Type B pancreatic cell (in vitro differentiated cells): ENCODE results near the gene ZNF500. TPM values are rescaled to one million over a fixed set of nuclear protein-coding genes. Genes with fewer than 3 reads are reported as not detected.

Source experiments
- DNase-seq: peaks from one replicate; pipeline ENCODE4 v3.0.0; 2021; ENCODE audit warnings: mixed read lengths; ENCODE audit not compliant: unreplicated experiment; ENCODE audit errors: extremely low spot score
- H3K27ac Mint-ChIP-seq: 2 replicates; pipeline ENCODE4 v1.8.0; 2021; ENCODE audit warnings: mild to moderate bottlenecking, mixed read lengths
- H3K27me3 Mint-ChIP-seq: 2 replicates; pipeline ENCODE4 v1.8.0; 2021; ENCODE audit warnings: mixed read lengths
- H3K36me3 Mint-ChIP-seq: 2 replicates; pipeline ENCODE4 v1.8.0; 2021; ENCODE audit warnings: mixed read lengths
- H3K4me1 Mint-ChIP-seq: one replicate; pipeline ENCODE4 v1.8.0; 2021; ENCODE audit warnings: mixed read lengths; ENCODE audit not compliant: unreplicated experiment
- H3K4me3 Mint-ChIP-seq: 2 replicates; pipeline ENCODE4 v1.8.0; 2021; ENCODE audit warnings: mild to moderate bottlenecking, mixed read lengths
- H3K9me3 Mint-ChIP-seq: 2 replicates; pipeline ENCODE4 v1.8.0; 2021; ENCODE audit warnings: mixed read lengths
- CTCF ChIP-seq: fragments of 200-600 bp; sonication (generic); conservative IDR thresholded peaks from 2 replicates; pipeline ENCODE4 v1.5.0; 2021; ENCODE audit warnings: antibody characterized with exemption, mild to moderate bottlenecking
- total RNA-seq: library from RNA; stranded (reverse); gene quantifications from 2 replicates; pipeline ENCODE4 v1.2.1, GENCODE V29; 2021; ENCODE audit warnings: low replicate concordance

The ZNF500 gene
- total RNA-seq, 1 donor from 2014 or later, result 21.0 TPM

- no peak for TF ChIP-seq CTCF
- H3K27ac Mint-ChIP-seq, result no peak overlapping the region
- no peak for DNase-seq
- no peaks in the 10 kb centered on the region for H3K9me3 Mint-ChIP-seq
- no peaks in the 10 kb centered on the region for H3K27me3 Mint-ChIP-seq
- peaks cover 17% of the 10 kb centered on the region for H3K36me3 Mint-ChIP-seq
- H3K4me1 Mint-ChIP-seq, result no peaks in the 10 kb centered on the region
- H3K4me3 Mint-ChIP-seq, result no peak overlapping the region
Measured at GRCh38 chr16:4811242-4811641, 44.3 kb upstream of the ZNF500 start.

GRCh38 chr16:4806280-4806679, 39.3 kb upstream of the ZNF500 start:
- no peak overlapping the region for H3K27ac Mint-ChIP-seq
- H3K4me3 Mint-ChIP-seq, result no peak overlapping the region
- no peak for TF ChIP-seq CTCF
- H3K27me3 Mint-ChIP-seq, result no peaks in the 10 kb centered on the region
- peaks cover 12% of the 10 kb centered on the region for H3K4me1 Mint-ChIP-seq
- DNase-seq, result no peak
- no peaks in the 10 kb centered on the region for H3K9me3 Mint-ChIP-seq
- H3K36me3 Mint-ChIP-seq, result peaks cover 7% of the 10 kb centered on the region

- H3K27me3 Mint-ChIP-seq, result no peaks in the 10 kb centered on the region
- no peak overlapping the region for H3K4me3 Mint-ChIP-seq
- no peaks in the 10 kb centered on the region for H3K9me3 Mint-ChIP-seq
- H3K36me3 Mint-ChIP-seq, result peaks cover 7% of the 10 kb centered on the region
- peaks cover 17% of the 10 kb centered on the region for H3K4me1 Mint-ChIP-seq
- TF ChIP-seq CTCF, result no peak
- DNase-seq, result no peak
- no peak overlapping the region for H3K27ac Mint-ChIP-seq
Measured at GRCh38 chr16:4805231-4805630, 38.3 kb upstream of the ZNF500 start.

- no peak for DNase-seq
- H3K27me3 Mint-ChIP-seq, result no peaks in the 10 kb centered on the region
- peak overlapping the region; percentile 86 for H3K27ac Mint-ChIP-seq
- H3K36me3 Mint-ChIP-seq, result peaks cover 7% of the 10 kb centered on the region
- H3K4me1 Mint-ChIP-seq, result peaks cover 18% of the 10 kb centered on the region
- no peaks in the 10 kb centered on the region for H3K9me3 Mint-ChIP-seq
- H3K4me3 Mint-ChIP-seq, result peak overlapping the region; percentile 90
- TF ChIP-seq CTCF, result no peak
Measured at GRCh38 chr16:4803898-4804762, 37.2 kb upstream of the ZNF500 start.

- Mint-ChIP-seq H3K9me3 (no peaks in the 10 kb centered on the region), H3K4me3 (peak overlapping the region; percentile 90), H3K4me1 (peaks cover 18% of the 10 kb centered on the region), H3K36me3 (peaks cover 7% of the 10 kb centered on the region), H3K27me3 (no peaks in the 10 kb centered on the region), H3K27ac (peak overlapping the region; percentile 86)
- no peak for DNase-seq
- no peak for TF ChIP-seq CTCF
Measured at GRCh38 chr16:4803401-4803844, 36.5 kb upstream of the ZNF500 start.
